Natural killer cell treated with Interleukin-12 subunit alpha and Interleukin-12 subunit beta and Interleukin-15 and Interleukin-18, amount 100 ng/mL, for 72 hours (primary cell): ENCODE results near the gene MYL9. TPM values are rescaled to one million over a fixed set of nuclear protein-coding genes. Genes with fewer than 3 reads are reported as not detected.

Source experiments
- ATAC-seq, 2 donors: fragments of 150-1000 bp; cut with Tn5 transposase in 1 of 2; sonication (Bioruptor Pico), chemical (Tn5 transposase) in 1 of 2; 2 replicates each; pipeline ENCODE4 v1.10.0; 2021
- DNase-seq: peaks from one replicate; pipeline ENCODE4 v3.0.0; 2022; ENCODE audit warnings: low spot score
- H3K27ac Mint-ChIP-seq, 2 donors: 1 replicate in 1 of 2; 2 replicates in 1 of 2; pipeline ENCODE4 v1.8.0; 2022; ENCODE audit warnings: mixed read lengths in 2 of 2, mild to moderate bottlenecking in 1 of 2, moderate library complexity in 1 of 2
- H3K27me3 Mint-ChIP-seq, 2 donors: 1 replicate in 1 of 2; 2 replicates in 1 of 2; pipeline ENCODE4 v1.8.0; 2022; ENCODE audit warnings: mixed read lengths in 2 of 2
- H3K36me3 Mint-ChIP-seq: one replicate; pipeline ENCODE4 v1.8.0; 2022; ENCODE audit warnings: mixed read lengths
- H3K4me1 Mint-ChIP-seq, 2 donors: 1 replicate in 1 of 2; 2 replicates in 1 of 2; pipeline ENCODE4 v1.8.0; 2022; ENCODE audit warnings: low read depth in 2 of 2, mixed read lengths in 2 of 2, mild to moderate bottlenecking in 1 of 2
- H3K4me3 Mint-ChIP-seq: one replicate; pipeline ENCODE4 v1.8.0; 2022; ENCODE audit warnings: mixed read lengths
- H3K9me3 Mint-ChIP-seq: 2 replicates; pipeline ENCODE4 v1.8.0; 2022; ENCODE audit warnings: mixed read lengths
- total RNA-seq, 2 donors: library from RNA; stranded (reverse); gene quantifications; one replicate each; pipeline ENCODE4 v1.2.3, GENCODE V29; 2022

MYL9 gene
- total RNA-seq, 2 donors from 2014 or later, result 0.76 TPM; not detected in 1

DNA sequence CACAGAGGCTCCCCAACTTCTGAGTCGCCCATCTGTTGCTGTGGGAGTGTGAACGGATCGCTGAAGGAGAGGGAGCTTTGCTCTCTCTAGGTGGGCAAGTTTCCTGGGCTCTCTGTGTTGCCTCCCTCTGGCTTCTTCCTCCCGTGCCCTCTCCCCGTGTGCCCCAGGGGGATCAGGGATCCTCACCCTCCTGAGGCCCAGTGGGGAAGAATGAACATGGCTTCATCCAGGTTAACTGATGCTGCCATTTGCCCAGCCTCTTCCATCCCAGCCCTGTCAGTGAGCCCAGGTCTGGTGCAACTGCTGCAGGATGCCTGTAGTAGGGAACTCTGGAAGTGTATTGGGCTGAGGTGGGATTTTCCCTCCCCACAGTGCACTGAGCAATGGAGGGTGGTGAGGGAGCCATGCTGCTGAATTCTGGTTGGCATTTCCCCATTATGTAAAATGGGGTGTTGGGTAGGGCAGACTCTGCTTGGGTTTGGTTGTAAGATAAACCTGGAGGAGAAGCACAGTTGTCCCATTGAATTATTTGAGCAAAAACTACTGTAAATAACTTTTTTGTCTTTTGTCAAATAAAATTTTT is 52.1 kb downstream of the MYL9 start:
- Mint-ChIP-seq H3K27me3 (no peaks in the 10 kb centered on the region), H3K36me3 (no peaks in the 10 kb centered on the region), H3K4me3 (no peak overlapping the region), H3K27ac (peak overlapping the region in 1 of 2 donors; percentile 93), H3K9me3 (no peaks in the 10 kb centered on the region), H3K4me1 (peaks cover 21 to 27% of the 10 kb centered on the region in 2 donors)
- DNase-seq, result no peak
- ATAC-seq, result no peak

DNA sequence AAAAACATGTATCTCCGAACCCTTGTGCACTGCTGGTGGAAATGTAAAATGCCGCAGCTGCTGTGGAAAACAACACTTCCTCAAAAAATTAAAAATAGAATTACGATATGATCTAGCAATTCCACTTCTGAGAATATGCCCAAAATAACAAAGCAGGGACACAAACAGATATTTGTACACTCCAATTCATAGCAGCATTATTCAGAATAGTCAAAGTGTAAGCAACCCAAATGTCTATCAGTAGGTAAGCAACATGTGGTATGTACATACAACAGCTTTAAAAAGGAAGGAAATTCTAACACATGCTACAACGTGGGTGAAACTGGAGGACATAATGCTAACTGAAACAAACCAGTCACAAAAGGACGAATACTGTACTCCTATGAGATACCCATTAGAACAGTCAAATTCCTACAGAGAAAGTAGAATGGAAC is 58.6 kb downstream of the MYL9 start:
- DNase-seq (no peak), ATAC-seq (no peak)
- Mint-ChIP-seq H3K4me1 (peaks cover 16 to 21% of the 10 kb centered on the region in 2 donors), H3K4me3 (no peak overlapping the region), H3K9me3 (no peaks in the 10 kb centered on the region), H3K27me3 (no peaks in the 10 kb centered on the region), H3K36me3 (no peaks in the 10 kb centered on the region), H3K27ac (no peak overlapping the region)

Other genes with a start within 250 kb of the MYL9 start
- 10 to 100 TPM; 43.3 to 70.7 TPM for gene DLGAP4, start 235.2 kb upstream of the MYL9 start, total RNA-seq
- gene TGIF2, start 32.1 kb downstream of the MYL9 start, total RNA-seq, result 10 to 100 TPM; 23.2 to 38.5 TPM
- gene RAB5IF, start 64.3 kb downstream of the MYL9 start, total RNA-seq, result 100 to 1,000 TPM; 209 to 243 TPM
- 10 to 100 TPM; 13.6 to 18.9 TPM for gene SLA2, start 104.7 kb downstream of the MYL9 start, total RNA-seq
- 10 to 100 TPM; 19.0 to 20.6 TPM for gene NDRG3, start 204.6 kb downstream of the MYL9 start, total RNA-seq
- 10 to 100 TPM; 21.6 to 29.1 TPM for gene DSN1, start 232.2 kb downstream of the MYL9 start, total RNA-seq